Astrocyte (in vitro differentiated cells and primary cell): ENCODE measurements around the gene CLEC20A. TPM values are rescaled to one million over a fixed set of nuclear protein-coding genes. Genes with fewer than 3 reads are reported as not detected.
A peak's percentile ranks its signal among the peaks of the same experiment; 100 is the strongest.

ENCODE experiments used
- DNase-seq: peaks from one replicate; pipeline ENCODE4 v3.0.0-alpha.2; 2010; ENCODE audit warnings: low read depth
- FAIRE-seq: peaks from 2 replicates; lab custom pipeline; 2011; peaks lifted over from hg19 to GRCh38; lab: Jason Lieb, UNC
- H2AFZ ChIP-seq: 2 replicates; pipeline ENCODE4 v1.6.0; 2012; ENCODE audit warnings: low read depth, low read length, inconsistent platforms
- H3K27ac ChIP-seq: 2 replicates; pipeline ENCODE4 v1.5.1; 2011; ENCODE audit warnings: low read depth, low read length, inconsistent platforms
- H3K27me3 ChIP-seq: 2 replicates; pipeline ENCODE4 v1.6.0; 2011; ENCODE audit warnings: low read length, inconsistent platforms; ENCODE audit not compliant: insufficient read depth
- H3K36me3 ChIP-seq: 2 replicates; pipeline ENCODE4 v1.5.1; 2011; ENCODE audit warnings: low read length, inconsistent platforms; ENCODE audit not compliant: insufficient read depth
- H3K4me1 ChIP-seq: 2 replicates; pipeline ENCODE4 v1.5.1; 2011; ENCODE audit warnings: low read length, inconsistent platforms; ENCODE audit not compliant: insufficient read depth
- H3K4me2 ChIP-seq: 2 replicates; pipeline ENCODE4 v1.6.0; 2012; ENCODE audit warnings: low read length, inconsistent platforms
- H3K4me3 ChIP-seq: 2 replicates; pipeline ENCODE4 v1.5.1; 2011; ENCODE audit warnings: low read depth, mild to moderate bottlenecking, low read length, inconsistent platforms; ENCODE audit not compliant: insufficient read depth
- H3K79me2 ChIP-seq: 2 replicates; pipeline ENCODE4 v1.6.0; 2012; ENCODE audit warnings: mild to moderate bottlenecking, low read length, inconsistent platforms; ENCODE audit not compliant: insufficient read depth
- H3K9ac ChIP-seq: 2 replicates; pipeline ENCODE4 v1.6.0; 2012; ENCODE audit warnings: mild to moderate bottlenecking, low read length, inconsistent platforms
- H3K9me3 ChIP-seq: 2 replicates; pipeline ENCODE4 v1.5.1; 2012; ENCODE audit warnings: low read depth, mild to moderate bottlenecking, low read length, inconsistent platforms; ENCODE audit not compliant: insufficient read depth
- H4K20me1 ChIP-seq: 2 replicates; pipeline ENCODE4 v1.6.0; 2012; ENCODE audit warnings: low read length, inconsistent platforms; ENCODE audit not compliant: insufficient read depth
- H3K27ac Mint-ChIP-seq: one replicate; pipeline ENCODE4 v1.8.0; 2021; ENCODE audit warnings: mild to moderate bottlenecking, mixed read lengths; ENCODE audit not compliant: unreplicated experiment
- H3K27me3 Mint-ChIP-seq: one replicate; pipeline ENCODE4 v1.8.0; 2021; ENCODE audit warnings: low read depth, mixed read lengths; ENCODE audit not compliant: unreplicated experiment
- H3K36me3 Mint-ChIP-seq: one replicate; pipeline ENCODE4 v1.8.0; 2021; ENCODE audit warnings: low read depth, mixed read lengths; ENCODE audit not compliant: unreplicated experiment
- H3K4me1 Mint-ChIP-seq: one replicate; pipeline ENCODE4 v1.8.0; 2021; ENCODE audit warnings: low read depth, mixed read lengths; ENCODE audit not compliant: unreplicated experiment
- H3K4me3 Mint-ChIP-seq: one replicate; pipeline ENCODE4 v1.8.0; 2021; ENCODE audit warnings: mild to moderate bottlenecking, moderate library complexity, mixed read lengths; ENCODE audit not compliant: unreplicated experiment
- H3K9me3 Mint-ChIP-seq: one replicate; pipeline ENCODE4 v1.8.0; 2021; ENCODE audit warnings: mild to moderate bottlenecking, mixed read lengths; ENCODE audit not compliant: unreplicated experiment
- CTCF ChIP-seq: IDR thresholded peaks from 2 replicates; pipeline ENCODE4 v1.5.1; 2011; ENCODE audit warnings: low read depth, mild to moderate bottlenecking, inconsistent platforms, low read length, moderate library complexity; ENCODE audit not compliant: insufficient read depth
- EZH2 ChIP-seq: IDR thresholded peaks from 2 replicates; pipeline ENCODE4 v1.6.1; 2012; ENCODE audit warnings: mild to moderate bottlenecking, low read length, inconsistent platforms; ENCODE audit not compliant: insufficient read depth
- total RNA-seq: library from RNA; stranded (reverse); gene quantifications from 2 replicates; pipeline ENCODE4 v1.2.1, GENCODE V29; 2021

The CLEC20A gene
- total RNA-seq, 1 donor from 2014 or later: not detected

GRCh38 chr1:178537382-178538090, 40.8 kb upstream of the CLEC20A start:
- peaks cover 49% of the 10 kb centered on the region for H3K4me1 Mint-ChIP-seq
- peak overlapping the region; percentile 58 for H2AFZ ChIP-seq
- peak overlapping the region; percentile 79 for H3K4me2 ChIP-seq

GRCh38 chr1:178536844-178537371, 40.1 kb upstream of the CLEC20A start:
- Mint-ChIP-seq H3K27me3 (peaks cover 3% of the 10 kb centered on the region), H3K9me3 (no peaks in the 10 kb centered on the region), H3K4me3 (no peak overlapping the region), H3K36me3 (no peaks in the 10 kb centered on the region), H3K27ac (peak overlapping the region; percentile 70), H3K4me1 (peaks cover 48% of the 10 kb centered on the region)
- Histone ChIP-seq H3K4me1 (peaks cover 49% of the 10 kb centered on the region), H3K36me3 (no peaks in the 10 kb centered on the region), H3K9ac (peak overlapping the region; percentile 70), H3K4me2 (peak overlapping the region; percentile 79), H3K27ac (peak overlapping the region; percentile 71), H3K27me3 (no peaks in the 10 kb centered on the region), H4K20me1 (no peaks in the 10 kb centered on the region), H3K9me3 (no peaks in the 10 kb centered on the region), H3K4me3 (peak overlapping the region; percentile 23), H2AFZ (peak overlapping the region; percentile 58), H3K79me2 (no peaks in the 10 kb centered on the region)
- DNase-seq: peak; percentile 98
- TF ChIP-seq EZH2 (no peak), CTCF (no peak)
- peak; percentile 98 for FAIRE-seq

More at GRCh38 chr1:178537382-178538090, 40.8 kb upstream of the CLEC20A start:
- Mint-ChIP-seq H3K27ac (peak overlapping the region; percentile 70), H3K4me3 (no peak overlapping the region), H3K9me3 (no peaks in the 10 kb centered on the region), H3K36me3 (no peaks in the 10 kb centered on the region), H3K27me3 (peaks cover 3% of the 10 kb centered on the region)
- DNase-seq (no peak), FAIRE-seq (no peak)
- H3K36me3 ChIP-seq: no peaks in the 10 kb centered on the region
- H3K4me1 ChIP-seq: peaks cover 51% of the 10 kb centered on the region
- H3K79me2 ChIP-seq: no peaks in the 10 kb centered on the region
- peak overlapping the region; percentile 23 for H3K4me3 ChIP-seq
- no peaks in the 10 kb centered on the region for H3K9me3 ChIP-seq
- no peaks in the 10 kb centered on the region for H4K20me1 ChIP-seq
- peak overlapping the region; percentile 70 for H3K9ac ChIP-seq
- TF ChIP-seq EZH2 (no peak), CTCF (no peak)
- H3K27ac ChIP-seq: peak overlapping the region; percentile 71
- H3K27me3 ChIP-seq: no peaks in the 10 kb centered on the region

GRCh38 chr1:178536329-178536728, 39.6 kb upstream of the CLEC20A start:
- Mint-ChIP-seq H3K27me3 (peaks cover 3% of the 10 kb centered on the region), H3K4me1 (peaks cover 48% of the 10 kb centered on the region), H3K9me3 (no peaks in the 10 kb centered on the region), H3K27ac (peak overlapping the region; percentile 14), H3K36me3 (no peaks in the 10 kb centered on the region), H3K4me3 (no peak overlapping the region)
- Histone ChIP-seq H2AFZ (no peak overlapping the region), H3K36me3 (no peaks in the 10 kb centered on the region), H3K9me3 (no peaks in the 10 kb centered on the region), H3K4me2 (peak overlapping the region; percentile 79), H4K20me1 (no peaks in the 10 kb centered on the region), H3K27ac (peak overlapping the region; percentile 71), H3K79me2 (no peaks in the 10 kb centered on the region), H3K27me3 (no peaks in the 10 kb centered on the region), H3K4me1 (peaks cover 49% of the 10 kb centered on the region), H3K4me3 (no peak overlapping the region), H3K9ac (no peak overlapping the region)
- FAIRE-seq (no peak), DNase-seq (no peak)
- no peak for TF ChIP-seq EZH2
- TF ChIP-seq CTCF: no peak
